Prostate gland (tissue), 2 donors: Measurements from ENCODE around the gene RBCK1. TPM values are rescaled to one million over a fixed set of nuclear protein-coding genes. Genes with fewer than 3 reads are reported as not detected.

Experiments
- DNase-seq: peaks from one replicate; pipeline ENCODE4 v3.0.0-alpha.2; 2019; ENCODE audit warnings: low spot score
- H3K27ac ChIP-seq, 2 donors: fragments of 200-600 bp; sonication (generic); 2 replicates each; pipeline ENCODE4 v1.5.1; 2017 to 2019
- H3K27me3 ChIP-seq: fragments of 200-600 bp; sonication (generic); replicated peaks from 2 replicates; pipeline ENCODE4 v1.5.1; 2019; ENCODE audit not compliant: insufficient read depth
- H3K36me3 ChIP-seq, 2 donors: fragments of 200-600 bp; sonication (generic); 1 replicate in 1 of 2; 2 replicates in 1 of 2; pipeline versions ENCODE4 v1.5.1 to v1.8.1; 2017 to 2019
- H3K4me1 ChIP-seq: fragments of 200-600 bp; sonication (generic); replicated peaks from 2 replicates; pipeline ENCODE4 v1.5.1; 2019
- H3K4me3 ChIP-seq, 2 donors: fragments of 200-600 bp; sonication (generic); 2 replicates each; pipeline ENCODE4 v1.5.1; 2017 to 2019
- H3K9me3 ChIP-seq: fragments of 200-600 bp; sonication (generic); 2 replicates; pipeline ENCODE4 v1.5.1; 2017
- CTCF ChIP-seq, 4 experiments: fragments of 200-600 bp in 2 of 4; fragments of 450-650 bp in 2 of 4; sonication (generic) in 2 of 4; IDR thresholded peaks; 1 replicate in 3 of 4; 2 replicates in 1 of 4; pipeline ENCODE4 v1.5.1; 2016 to 2019; ENCODE audit warnings: antibody characterized with exemption in 4 of 4, mild to moderate bottlenecking in 2 of 4, moderate library complexity in 2 of 4
- POLR2A ChIP-seq: fragments of 450-650 bp; IDR thresholded peaks from one replicate; pipeline ENCODE4 v1.6.1; 2016; ENCODE audit warnings: antibody characterized with exemption, mild to moderate bottlenecking
- POLR2AphosphoS5 ChIP-seq: sonication (generic); formaldehyde crosslinking; IDR thresholded peaks from one replicate; pipeline ENCODE4 v1.6.1; 2017; ENCODE audit warnings: antibody characterized with exemption
- WGBS: methylation state at CpG from one replicate; pipeline ENCODE4 v1.1.5; 2018; 5-methylcytosine and 5-hydroxymethylcytosine counted together
- intact Hi-C: fragments of 100-400 bp; cut with DNase I; formaldehyde crosslinking; loops from one replicate; pipeline ENCODE4 v1.14.2; 2022
- total RNA-seq, 2 donors: library from RNA; depleted of rRNA; stranded (reverse); fragments of >200 nt; gene quantifications; one replicate each; pipeline ENCODE4 v1.1.0, GENCODE V29; 2016

Gene RBCK1
- total RNA-seq, 2 donors from 2014 or later, result 108 to 158 TPM

- no peak for DNase-seq
- peaks cover 0 to 18% of the 10 kb centered on the region in 2 donors for H3K36me3 ChIP-seq
- H3K9me3 ChIP-seq, result no peaks in the 10 kb centered on the region
- no peak for TF ChIP-seq CTCF (IDR thresholded peaks at IDR 0.05)
- no peak for TF ChIP-seq POLR2A
- TF ChIP-seq POLR2AphosphoS5, result no peak
- H3K27ac ChIP-seq, result no peak overlapping the region
- 94% methylated on average over 8 of the region's 8 CpGs for WGBS
- H3K27me3 ChIP-seq, result no peaks in the 10 kb centered on the region
- H3K4me1 ChIP-seq, result no peaks in the 10 kb centered on the region
- H3K4me3 ChIP-seq, result no peak overlapping the region
- intact Hi-C loops, result no loop called here
These were observed 10.8 kb downstream of the RBCK1 start for GRCh38 chr20:418858-419365.

- H3K27ac ChIP-seq, result no peak overlapping the region
- no peak overlapping the region for H3K4me3 ChIP-seq
- peaks cover 0 to 18% of the 10 kb centered on the region in 2 donors for H3K36me3 ChIP-seq
- H3K27me3 ChIP-seq, result no peaks in the 10 kb centered on the region
- 82% methylated on average over 32 of the region's 32 CpGs for WGBS
- peak; percentile 44 for DNase-seq
- intact Hi-C loops, result no loop called here
- no peaks in the 10 kb centered on the region for H3K4me1 ChIP-seq
- no peak for TF ChIP-seq POLR2A
- TF ChIP-seq POLR2AphosphoS5, result no peak
- TF ChIP-seq CTCF (IDR thresholded peaks at IDR 0.05), result peak in 1 of 4 experiments; percentile 25
- no peaks in the 10 kb centered on the region for H3K9me3 ChIP-seq
These were observed 11.6 kb downstream of the RBCK1 start for GRCh38 chr20:419556-420165.

- TF ChIP-seq POLR2A (no peak), POLR2AphosphoS5 (no peak), CTCF (IDR thresholded peaks at IDR 0.05) (no peak)
- H3K36me3 ChIP-seq, result peaks cover 0 to 18% of the 10 kb centered on the region in 2 donors
- no peak overlapping the region for H3K4me3 ChIP-seq
- H3K27ac ChIP-seq, result no peak overlapping the region
- WGBS, result 90% methylated on average over 20 of the region's 20 CpGs
- intact Hi-C loops, result no loop called here
- H3K9me3 ChIP-seq, result no peaks in the 10 kb centered on the region
- H3K4me1 ChIP-seq, result no peaks in the 10 kb centered on the region
- no peak for DNase-seq
- H3K27me3 ChIP-seq, result no peaks in the 10 kb centered on the region
These were observed 12.1 kb downstream of the RBCK1 start for GRCh38 chr20:420166-420620.

GRCh38 chr20:420721-421574 is 12.8 kb downstream of the RBCK1 start:
- H3K27me3 ChIP-seq, result no peaks in the 10 kb centered on the region
- no peak overlapping the region for H3K4me3 ChIP-seq
- H3K36me3 ChIP-seq, result peaks cover 0 to 18% of the 10 kb centered on the region in 2 donors
- no peak overlapping the region for H3K27ac ChIP-seq
- H3K4me1 ChIP-seq, result no peaks in the 10 kb centered on the region
- 93% methylated on average over 38 of the region's 49 CpGs for WGBS
- intact Hi-C loops, result no loop called here
- DNase-seq, result no peak
- no peak for TF ChIP-seq POLR2AphosphoS5
- TF ChIP-seq POLR2A, result no peak
- no peak for TF ChIP-seq CTCF (IDR thresholded peaks at IDR 0.05)
- H3K9me3 ChIP-seq, result no peaks in the 10 kb centered on the region
